Measurements from ENCODE around the gene KIF26B.

The KIF26B gene

DNA sequence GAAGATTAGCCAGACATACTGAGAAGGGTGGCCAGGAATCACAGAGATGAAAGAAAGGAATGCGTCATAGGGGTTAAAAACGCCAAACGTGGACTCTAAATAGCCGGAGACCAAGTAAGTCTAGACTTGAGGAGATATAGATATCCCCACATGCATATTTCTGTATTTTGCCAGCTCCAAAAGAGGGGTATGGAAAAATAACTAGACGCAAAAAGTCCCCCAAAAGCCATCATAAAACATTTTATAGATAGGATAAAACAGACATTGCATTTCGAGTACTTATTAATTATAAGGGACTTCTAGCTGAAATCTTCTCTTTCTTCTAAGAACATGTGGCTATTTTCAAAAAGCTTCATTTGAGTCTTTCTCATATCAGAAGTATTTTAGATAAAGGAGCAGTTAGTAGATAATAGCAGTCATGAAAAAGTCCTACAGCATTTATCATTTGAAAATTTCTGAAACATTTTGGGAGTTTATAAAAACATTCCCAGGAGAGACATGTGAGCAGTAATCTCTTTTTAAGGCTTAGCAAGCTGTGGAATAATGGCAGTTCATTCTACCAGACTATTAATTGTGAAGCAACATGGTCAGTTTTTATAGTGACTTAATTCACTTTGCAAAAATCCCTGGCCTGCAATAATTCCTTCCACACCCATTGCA is 6.1 kb downstream of the KIF26B start:
- no peaks in the 10 kb centered on the region for H3F3A ChIP-seq (ENCODE audit: low read depth)
- no peak overlapping the region for H2AFZ ChIP-seq (ENCODE audit: low read length)
- no peak for TF ChIP-seq EZH2phosphoT487 (IDR thresholded peaks at IDR 0.05; ENCODE audit: borderline replicate concordance)
- TF ChIP-seq, protein P1, sequence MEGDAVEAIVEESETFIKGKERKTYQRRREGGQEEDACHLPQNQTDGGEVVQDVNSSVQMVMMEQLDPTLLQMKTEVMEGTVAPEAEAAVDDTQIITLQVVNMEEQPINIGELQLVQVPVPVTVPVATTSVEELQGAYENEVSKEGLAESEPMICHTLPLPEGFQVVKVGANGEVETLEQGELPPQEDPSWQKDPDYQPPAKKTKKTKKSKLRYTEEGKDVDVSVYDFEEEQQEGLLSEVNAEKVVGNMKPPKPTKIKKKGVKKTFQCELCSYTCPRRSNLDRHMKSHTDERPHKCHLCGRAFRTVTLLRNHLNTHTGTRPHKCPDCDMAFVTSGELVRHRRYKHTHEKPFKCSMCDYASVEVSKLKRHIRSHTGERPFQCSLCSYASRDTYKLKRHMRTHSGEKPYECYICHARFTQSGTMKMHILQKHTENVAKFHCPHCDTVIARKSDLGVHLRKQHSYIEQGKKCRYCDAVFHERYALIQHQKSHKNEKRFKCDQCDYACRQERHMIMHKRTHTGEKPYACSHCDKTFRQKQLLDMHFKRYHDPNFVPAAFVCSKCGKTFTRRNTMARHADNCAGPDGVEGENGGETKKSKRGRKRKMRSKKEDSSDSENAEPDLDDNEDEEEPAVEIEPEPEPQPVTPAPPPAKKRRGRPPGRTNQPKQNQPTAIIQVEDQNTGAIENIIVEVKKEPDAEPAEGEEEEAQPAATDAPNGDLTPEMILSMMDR (conservative IDR thresholded peaks at IDR 0.05; ENCODE audit: low read length), result no peak
- no peak overlapping the region for H3K4me3 ChIP-seq (ENCODE audit: low read length, poor library complexity, severe bottlenecking)
- H4K20me1 ChIP-seq (ENCODE audit: insufficient read depth, low read length, poor library complexity, severe bottlenecking), result no peaks in the 10 kb centered on the region
- H3K79me2 ChIP-seq (ENCODE audit: insufficient read depth, low read length), result no peaks in the 10 kb centered on the region
- no peak overlapping the region for H3K9ac ChIP-seq (ENCODE audit: low read depth, low read length, poor library complexity, severe bottlenecking)
- no peaks in the 10 kb centered on the region for H3K9me3 ChIP-seq (ENCODE audit: insufficient read depth, low read depth, low read length)
- no peaks in the 10 kb centered on the region for H3K36me3 ChIP-seq (ENCODE audit: insufficient read depth, low read length)
- no peak overlapping the region for H3K4me2 ChIP-seq (ENCODE audit: low read depth, low read length, poor library complexity, severe bottlenecking)
- no peaks in the 10 kb centered on the region for H3K27me3 ChIP-seq (ENCODE audit: insufficient read depth, low read length, poor library complexity, severe bottlenecking)
- H3K4me1 ChIP-seq (ENCODE audit: insufficient read depth, low read length, poor library complexity, severe bottlenecking), result no peaks in the 10 kb centered on the region
- no peaks in the 10 kb centered on the region for H3K9me2 ChIP-seq (replicated peaks; ENCODE audit: low read depth, low read length)

DNA sequence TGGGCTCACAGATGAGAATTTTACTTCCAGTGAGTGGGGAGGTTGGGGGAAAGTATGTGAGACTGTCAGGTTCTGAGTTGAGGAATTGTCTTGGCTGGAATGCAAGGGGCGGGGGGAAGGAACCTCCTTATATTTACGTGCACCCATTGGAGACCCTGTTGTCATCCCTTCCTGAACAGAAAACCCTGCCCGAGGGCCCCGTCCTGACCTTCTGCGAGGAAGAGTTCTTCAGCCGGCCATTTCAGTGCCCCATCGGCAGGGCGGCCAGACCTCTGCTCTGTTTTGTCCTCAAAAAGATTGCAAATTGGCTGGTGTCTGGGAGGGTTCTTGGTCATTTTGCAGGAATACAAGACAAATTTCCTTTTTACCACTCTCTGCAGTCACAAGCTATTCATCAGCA is 7.1 kb downstream of the KIF26B start:
- H3F3A ChIP-seq (ENCODE audit: low read depth), result no peaks in the 10 kb centered on the region
- TF ChIP-seq, protein P1 (conservative IDR thresholded peaks at IDR 0.05; ENCODE audit: low read length), result no peak
- no peak for TF ChIP-seq EZH2phosphoT487 (IDR thresholded peaks at IDR 0.05; ENCODE audit: borderline replicate concordance)
- no peaks in the 10 kb centered on the region for H3K27me3 ChIP-seq (ENCODE audit: insufficient read depth, low read length, poor library complexity, severe bottlenecking)
- no peak overlapping the region for H2AFZ ChIP-seq (ENCODE audit: low read length)
- H4K20me1 ChIP-seq (ENCODE audit: insufficient read depth, low read length, poor library complexity, severe bottlenecking), result no peaks in the 10 kb centered on the region
- H3K36me3 ChIP-seq (ENCODE audit: insufficient read depth, low read length), result no peaks in the 10 kb centered on the region
- no peaks in the 10 kb centered on the region for H3K79me2 ChIP-seq (ENCODE audit: insufficient read depth, low read length)
- no peaks in the 10 kb centered on the region for H3K9me3 ChIP-seq (ENCODE audit: insufficient read depth, low read depth, low read length)
- no peaks in the 10 kb centered on the region for H3K4me1 ChIP-seq (ENCODE audit: insufficient read depth, low read length, poor library complexity, severe bottlenecking)
- no peak overlapping the region for H3K9ac ChIP-seq (ENCODE audit: low read depth, low read length, poor library complexity, severe bottlenecking)
- H3K4me3 ChIP-seq (ENCODE audit: low read length, poor library complexity, severe bottlenecking), result no peak overlapping the region
- no peak overlapping the region for H3K4me2 ChIP-seq (ENCODE audit: low read depth, low read length, poor library complexity, severe bottlenecking)
- H3K9me2 ChIP-seq (replicated peaks; ENCODE audit: low read depth, low read length), result no peaks in the 10 kb centered on the region

DNA sequence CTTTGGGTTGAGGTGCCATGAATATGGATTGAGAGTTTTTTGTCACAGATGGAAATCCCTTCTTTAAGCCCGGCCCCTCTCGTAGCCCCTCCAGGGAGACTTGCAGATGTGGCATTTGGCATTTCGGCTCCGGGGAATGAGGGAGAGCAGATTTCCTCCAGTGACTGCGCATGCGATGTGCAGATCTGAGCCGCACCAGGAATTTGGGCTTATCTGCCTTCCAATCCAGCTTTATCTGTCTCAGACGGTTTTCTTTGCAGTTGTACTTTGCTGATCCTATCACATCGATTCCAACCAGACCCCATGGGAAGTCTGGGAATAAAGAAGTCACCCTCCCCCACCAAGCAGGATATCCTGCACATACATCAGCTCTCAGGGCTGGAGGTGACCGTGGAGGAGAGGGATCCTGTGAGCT is 11.7 kb downstream of the KIF26B start:
- Histone ChIP-seq H3K4me3 (ENCODE audit: low read length, poor library complexity, severe bottlenecking) (no peak overlapping the region), H3K9ac (ENCODE audit: low read depth, low read length, poor library complexity, severe bottlenecking) (no peak overlapping the region), H4K20me1 (ENCODE audit: insufficient read depth, low read length, poor library complexity, severe bottlenecking) (no peaks in the 10 kb centered on the region), H3K79me2 (ENCODE audit: insufficient read depth, low read length) (no peaks in the 10 kb centered on the region), H3F3A (ENCODE audit: low read depth) (no peaks in the 10 kb centered on the region), H2AFZ (ENCODE audit: low read length) (no peak overlapping the region), H3K4me1 (ENCODE audit: insufficient read depth, low read length, poor library complexity, severe bottlenecking) (peaks cover 30% of the 10 kb centered on the region), H3K27me3 (ENCODE audit: insufficient read depth, low read length, poor library complexity, severe bottlenecking) (no peaks in the 10 kb centered on the region), H3K4me2 (ENCODE audit: low read depth, low read length, poor library complexity, severe bottlenecking) (no peak overlapping the region), H3K9me2 (replicated peaks; ENCODE audit: low read depth, low read length) (no peaks in the 10 kb centered on the region), H3K36me3 (ENCODE audit: insufficient read depth, low read length) (no peaks in the 10 kb centered on the region), H3K9me3 (ENCODE audit: insufficient read depth, low read depth, low read length) (no peaks in the 10 kb centered on the region)
- no peak for TF ChIP-seq EZH2phosphoT487 (IDR thresholded peaks at IDR 0.05; ENCODE audit: borderline replicate concordance)
- TF ChIP-seq, protein P1 (conservative IDR thresholded peaks at IDR 0.05; ENCODE audit: low read length), result no peak

All from Loucy (cell line).